ENCODE results near the gene GLS.

Gene GLS

DNA sequence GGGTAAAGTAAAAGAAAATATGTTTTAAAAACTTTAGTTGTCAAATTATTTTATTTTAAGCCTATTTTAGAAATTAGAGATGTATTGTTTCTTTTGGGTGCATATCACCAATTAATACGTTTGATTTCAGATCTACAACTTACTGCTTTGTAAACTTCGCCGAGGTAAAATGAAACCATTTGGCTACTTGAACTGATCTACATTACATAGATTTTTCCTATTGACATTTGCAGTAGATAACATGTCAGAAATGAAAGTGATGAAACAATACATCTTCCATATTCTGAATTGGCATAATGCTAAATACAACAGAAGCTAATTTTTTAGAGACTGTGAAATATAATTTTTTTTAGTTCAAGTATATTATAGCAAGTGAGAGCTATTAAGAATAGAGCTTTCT lies 39.5 kb downstream of the GLS start:
- Histone ChIP-seq H3K27me3 (ENCODE audit: control insufficient read depth, insufficient read depth, low read length) (no peaks in the 10 kb centered on the region), H3K9ac (ENCODE audit: low read length) (no peak overlapping the region), H3K4me1 (ENCODE audit: control insufficient read depth, insufficient read depth, low read length) (no peaks in the 10 kb centered on the region), H3K27ac (ENCODE audit: low read depth, low read length) (no peak overlapping the region), H3K36me3 (ENCODE audit: control insufficient read depth, insufficient read depth, low read length) (peaks cover 4% of the 10 kb centered on the region), H3K4me3 (ENCODE audit: low read length) (no peak overlapping the region)

DNA sequence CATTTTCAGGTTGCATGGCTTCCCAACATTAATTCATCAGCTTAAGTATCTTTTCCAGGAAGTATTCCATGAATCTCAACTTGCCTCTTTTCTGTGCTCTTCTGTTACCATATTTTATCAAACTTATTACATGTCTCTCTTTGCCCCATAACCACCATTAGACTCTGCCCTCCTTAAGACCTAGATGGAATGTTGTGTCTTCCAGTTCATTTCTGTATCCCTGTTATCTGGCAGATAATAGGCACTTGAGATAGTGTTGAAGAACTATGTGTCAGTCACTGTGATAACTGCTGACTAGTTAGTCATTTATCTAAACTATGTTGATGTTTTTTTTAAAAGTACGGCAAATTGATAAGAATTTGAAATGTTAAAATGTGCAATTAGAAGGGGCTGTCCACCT lies 41.8 kb downstream of the GLS start:
- H3K36me3 ChIP-seq (ENCODE audit: control insufficient read depth, insufficient read depth, low read length) = peaks cover 3% of the 10 kb centered on the region
- no peaks in the 10 kb centered on the region for H3K27me3 ChIP-seq (ENCODE audit: control insufficient read depth, insufficient read depth, low read length)
- no peak overlapping the region for H3K27ac ChIP-seq (ENCODE audit: low read depth, low read length)
- no peak overlapping the region for H3K9ac ChIP-seq (ENCODE audit: low read length)
- no peaks in the 10 kb centered on the region for H3K4me1 ChIP-seq (ENCODE audit: control insufficient read depth, insufficient read depth, low read length)
- H3K4me3 ChIP-seq (ENCODE audit: low read length) = no peak overlapping the region

DNA sequence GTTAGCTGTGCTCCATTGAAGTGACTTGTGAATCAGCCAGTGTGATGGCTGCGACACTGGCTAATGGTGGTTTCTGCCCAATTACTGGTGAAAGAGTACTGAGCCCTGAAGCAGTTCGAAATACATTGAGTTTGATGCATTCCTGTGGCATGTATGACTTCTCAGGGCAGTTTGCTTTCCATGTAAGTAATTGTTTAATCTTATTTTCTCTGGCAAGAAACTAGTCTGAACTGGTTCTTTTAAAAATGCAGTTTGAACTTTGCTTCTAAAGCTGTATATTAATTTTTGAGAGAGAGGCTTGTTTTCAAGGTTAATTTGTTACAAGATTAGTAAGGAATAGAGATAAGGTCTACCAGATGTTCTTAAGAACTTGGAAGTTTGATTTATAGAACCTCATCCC lies 46.7 kb downstream of the GLS start:
- Histone ChIP-seq H3K27me3 (ENCODE audit: control insufficient read depth, insufficient read depth, low read length) (no peaks in the 10 kb centered on the region), H3K4me3 (ENCODE audit: low read length) (no peak overlapping the region), H3K27ac (ENCODE audit: low read depth, low read length) (no peak overlapping the region), H3K9ac (ENCODE audit: low read length) (no peak overlapping the region), H3K36me3 (ENCODE audit: control insufficient read depth, insufficient read depth, low read length) (peaks cover 8% of the 10 kb centered on the region), H3K4me1 (ENCODE audit: control insufficient read depth, insufficient read depth, low read length) (no peaks in the 10 kb centered on the region)

DNA sequence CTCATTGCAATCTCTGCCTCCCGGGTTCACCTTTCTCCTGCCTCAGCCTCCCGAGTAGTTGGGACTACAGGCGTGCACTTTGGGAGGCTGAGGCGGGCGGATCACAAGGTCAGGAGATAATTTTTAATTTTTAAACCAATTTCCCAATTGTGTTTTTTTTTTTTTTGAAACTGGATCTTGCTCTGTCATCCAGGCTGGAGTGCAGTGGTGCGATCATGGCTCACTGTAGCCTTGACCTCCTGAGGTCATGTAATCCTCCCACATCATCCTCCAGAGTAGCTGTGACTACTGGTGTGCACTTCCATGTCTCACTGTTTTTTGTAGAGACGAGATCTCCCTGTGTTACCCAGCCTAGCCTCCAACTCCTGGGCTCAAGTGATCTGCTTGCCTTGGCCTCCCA lies 49.3 kb downstream of the GLS start:
- H3K27ac ChIP-seq (ENCODE audit: low read depth, low read length) = no peak overlapping the region
- H3K36me3 ChIP-seq (ENCODE audit: control insufficient read depth, insufficient read depth, low read length) = peaks cover 5% of the 10 kb centered on the region

DNA sequence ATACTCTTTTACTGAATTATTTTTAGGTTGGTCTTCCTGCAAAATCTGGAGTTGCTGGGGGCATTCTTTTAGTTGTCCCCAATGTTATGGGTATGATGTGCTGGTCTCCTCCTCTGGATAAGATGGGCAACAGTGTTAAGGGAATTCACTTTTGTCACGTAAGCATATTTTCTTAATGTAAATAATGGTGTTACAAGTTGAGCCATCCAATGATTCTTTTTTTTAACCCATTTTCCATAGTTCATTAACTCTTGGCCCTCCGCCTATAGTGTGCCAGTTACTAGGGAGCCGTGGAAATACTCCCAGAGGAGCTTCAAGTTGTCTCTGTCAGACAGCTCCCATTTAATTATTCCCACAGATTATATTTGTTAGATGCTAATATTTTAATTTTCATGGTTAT lies 49.8 kb downstream of the GLS start:
- H3K4me3 ChIP-seq (ENCODE audit: low read length) = no peak overlapping the region
- H3K4me1 ChIP-seq (ENCODE audit: control insufficient read depth, insufficient read depth, low read length) = no peaks in the 10 kb centered on the region
- H3K9ac ChIP-seq (ENCODE audit: low read length) = no peak overlapping the region
- no peak overlapping the region for H3K27ac ChIP-seq (ENCODE audit: low read depth, low read length)
- no peaks in the 10 kb centered on the region for H3K27me3 ChIP-seq (ENCODE audit: control insufficient read depth, insufficient read depth, low read length)
- H3K36me3 ChIP-seq (ENCODE audit: control insufficient read depth, insufficient read depth, low read length) = peaks cover 5% of the 10 kb centered on the region

More for the DNA sequence above, 49.3 kb downstream of the GLS start:
- Histone ChIP-seq H3K9ac (ENCODE audit: low read length) (no peak overlapping the region), H3K4me1 (ENCODE audit: control insufficient read depth, insufficient read depth, low read length) (no peaks in the 10 kb centered on the region), H3K27me3 (ENCODE audit: control insufficient read depth, insufficient read depth, low read length) (no peaks in the 10 kb centered on the region), H3K4me3 (ENCODE audit: low read length) (no peak overlapping the region)

DNA sequence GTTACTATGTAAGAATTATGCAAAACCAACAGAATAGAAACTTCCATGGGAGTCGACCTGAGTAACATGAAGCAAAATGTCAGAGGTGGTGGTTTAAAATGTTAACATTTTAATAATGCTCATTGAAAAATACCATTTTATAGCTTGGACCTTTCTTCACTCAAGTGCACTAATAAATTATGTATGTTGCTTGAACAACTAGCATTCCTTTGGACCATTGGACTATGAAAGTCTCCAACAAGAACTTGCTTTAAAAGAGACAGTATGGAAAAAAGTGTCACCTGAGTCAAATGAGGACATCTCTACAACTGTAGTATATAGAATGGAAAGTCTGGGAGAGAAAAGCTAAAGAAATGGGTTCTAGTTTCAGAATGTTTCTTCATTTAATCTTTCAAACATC lies 51.9 kb downstream of the GLS start:
- Histone ChIP-seq H3K27me3 (ENCODE audit: control insufficient read depth, insufficient read depth, low read length) (no peaks in the 10 kb centered on the region), H3K4me1 (ENCODE audit: control insufficient read depth, insufficient read depth, low read length) (no peaks in the 10 kb centered on the region), H3K36me3 (ENCODE audit: control insufficient read depth, insufficient read depth, low read length) (peaks cover 5% of the 10 kb centered on the region), H3K27ac (ENCODE audit: low read depth, low read length) (no peak overlapping the region), H3K4me3 (ENCODE audit: low read length) (no peak overlapping the region), H3K9ac (ENCODE audit: low read length) (no peak overlapping the region)

DNA sequence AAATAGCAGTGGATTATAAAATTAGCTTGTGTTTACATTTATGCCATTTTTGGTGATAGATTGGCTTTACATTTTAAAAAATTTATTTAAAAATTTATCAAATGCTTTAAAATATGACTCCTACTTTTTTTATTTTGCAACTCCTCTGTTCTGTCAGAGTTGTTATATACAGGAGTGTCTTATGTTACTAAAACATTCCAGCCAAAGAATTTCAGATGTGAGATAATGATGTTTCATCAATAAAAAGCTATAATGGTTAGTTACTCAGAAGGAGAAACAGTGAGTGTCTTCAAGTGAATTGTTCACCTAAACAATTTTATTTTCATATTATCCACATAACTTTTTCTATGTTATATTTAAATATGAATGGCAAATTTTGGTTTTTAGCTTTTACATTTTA lies 52.7 kb downstream of the GLS start:
- no peaks in the 10 kb centered on the region for H3K4me1 ChIP-seq (ENCODE audit: control insufficient read depth, insufficient read depth, low read length)
- H3K4me3 ChIP-seq (ENCODE audit: low read length) = no peak overlapping the region
- no peak overlapping the region for H3K9ac ChIP-seq (ENCODE audit: low read length)
- H3K27me3 ChIP-seq (ENCODE audit: control insufficient read depth, insufficient read depth, low read length) = no peaks in the 10 kb centered on the region
- H3K36me3 ChIP-seq (ENCODE audit: control insufficient read depth, insufficient read depth, low read length) = peaks cover 5% of the 10 kb centered on the region
- H3K27ac ChIP-seq (ENCODE audit: low read depth, low read length) = no peak overlapping the region

DNA sequence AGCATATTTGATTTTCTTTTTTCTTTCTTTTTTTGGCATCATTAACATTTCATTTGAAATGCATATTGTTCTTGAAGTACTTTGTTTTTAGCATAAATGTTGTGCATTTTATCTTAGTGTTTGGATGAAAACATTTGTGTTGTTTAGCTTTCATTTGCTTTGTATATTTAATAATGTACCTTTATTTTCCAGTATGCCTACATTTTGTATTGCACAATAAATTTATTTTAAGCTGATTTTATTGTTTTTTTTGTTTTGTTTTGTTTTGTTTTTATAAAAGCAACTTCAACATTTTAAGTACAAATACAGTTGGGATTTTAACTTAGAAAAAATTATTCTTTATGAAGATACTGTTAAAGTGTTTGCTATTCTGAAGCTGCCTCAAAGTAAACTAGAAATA lies 54.4 kb downstream of the GLS start:
- Histone ChIP-seq H3K36me3 (ENCODE audit: control insufficient read depth, insufficient read depth, low read length) (peaks cover 5% of the 10 kb centered on the region), H3K9ac (ENCODE audit: low read length) (no peak overlapping the region), H3K27me3 (ENCODE audit: control insufficient read depth, insufficient read depth, low read length) (no peaks in the 10 kb centered on the region), H3K27ac (ENCODE audit: low read depth, low read length) (no peak overlapping the region), H3K4me3 (ENCODE audit: low read length) (no peak overlapping the region), H3K4me1 (ENCODE audit: control insufficient read depth, insufficient read depth, low read length) (no peaks in the 10 kb centered on the region)

DNA sequence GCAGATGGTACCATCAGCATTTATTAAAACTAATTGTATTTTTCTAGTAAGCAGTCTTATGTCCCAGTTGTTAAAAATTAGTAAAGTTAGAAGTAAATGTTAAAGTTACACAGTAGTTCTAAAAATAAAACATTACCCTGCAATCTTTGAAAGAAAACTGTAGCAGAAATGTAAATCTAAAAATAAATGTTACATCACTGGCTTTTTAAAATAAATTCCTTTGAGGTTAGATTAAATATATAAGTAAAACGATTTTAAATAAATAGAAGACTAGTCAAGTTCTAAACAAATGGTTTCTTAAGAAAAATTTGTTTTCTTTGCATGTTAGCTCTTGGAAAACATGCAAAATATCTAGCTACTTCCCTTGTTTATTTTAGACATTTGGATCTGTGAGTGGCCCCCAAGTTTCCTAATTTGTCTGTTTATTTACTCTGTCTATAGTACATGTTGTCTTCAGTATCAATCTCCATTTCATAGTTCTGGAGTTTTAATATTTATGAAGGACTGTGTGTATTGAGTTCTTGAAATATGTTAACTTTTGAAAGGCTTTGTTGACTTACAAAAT lies 58.2 kb downstream of the GLS start:
- Histone ChIP-seq H3K4me1 (ENCODE audit: control insufficient read depth, insufficient read depth, low read length) (peaks cover 5% of the 10 kb centered on the region), H3K27me3 (ENCODE audit: control insufficient read depth, insufficient read depth, low read length) (no peaks in the 10 kb centered on the region), H3K9ac (ENCODE audit: low read length) (no peak overlapping the region), H3K4me3 (ENCODE audit: low read length) (no peak overlapping the region), H3K36me3 (ENCODE audit: control insufficient read depth, insufficient read depth, low read length) (no peaks in the 10 kb centered on the region), H3K27ac (ENCODE audit: low read depth, low read length) (no peak overlapping the region)

DNA sequence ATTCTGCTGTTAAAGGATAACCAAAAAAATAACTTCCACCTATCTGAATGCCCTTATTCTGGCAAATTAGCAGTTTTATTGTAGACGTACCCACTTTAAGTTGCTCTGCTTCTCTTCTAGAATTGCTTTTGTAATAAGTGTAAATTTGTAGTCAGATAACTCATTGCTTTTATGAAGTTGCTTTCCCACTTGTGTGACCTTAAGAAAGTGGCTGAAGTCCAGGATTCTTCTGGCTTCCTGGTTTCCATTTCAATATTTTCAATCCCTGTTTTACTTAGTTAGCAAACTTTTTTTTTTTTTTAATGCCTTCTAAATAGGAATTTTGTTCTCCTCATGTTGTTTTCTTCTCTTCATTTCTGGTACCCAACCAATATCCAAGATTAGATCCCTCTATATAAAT lies 59.8 kb downstream of the GLS start:
- H3K27ac ChIP-seq (ENCODE audit: low read depth, low read length) = no peak overlapping the region
- no peak overlapping the region for H3K9ac ChIP-seq (ENCODE audit: low read length)

DNA sequence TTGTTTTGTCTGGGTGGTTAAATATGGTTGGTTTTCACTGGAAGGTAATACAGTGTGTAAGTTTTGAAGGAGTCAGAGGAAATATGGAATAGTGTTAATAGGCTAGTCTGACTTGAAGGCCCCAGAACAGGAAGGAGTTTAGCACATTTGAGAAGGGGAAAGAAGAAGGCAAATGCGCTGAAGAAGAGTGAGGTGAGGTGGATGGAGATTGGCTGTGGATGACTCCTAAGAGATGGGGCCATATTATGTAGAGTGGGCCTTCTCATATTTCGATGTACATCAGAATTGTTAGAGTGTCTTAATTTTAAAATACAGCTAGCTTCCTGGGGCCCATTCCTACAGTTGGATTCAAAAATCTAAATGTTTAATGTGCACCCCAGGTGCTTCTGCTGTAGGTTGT lies 61.0 kb downstream of the GLS start:
- H3K4me1 ChIP-seq (ENCODE audit: control insufficient read depth, insufficient read depth, low read length) = peaks cover 5% of the 10 kb centered on the region
- H3K9ac ChIP-seq (ENCODE audit: low read length) = no peak overlapping the region
- H3K27me3 ChIP-seq (ENCODE audit: control insufficient read depth, insufficient read depth, low read length) = no peaks in the 10 kb centered on the region
- no peak overlapping the region for H3K4me3 ChIP-seq (ENCODE audit: low read length)
- no peaks in the 10 kb centered on the region for H3K36me3 ChIP-seq (ENCODE audit: control insufficient read depth, insufficient read depth, low read length)
- H3K27ac ChIP-seq (ENCODE audit: low read depth, low read length) = no peak overlapping the region

More for the DNA sequence above, 59.8 kb downstream of the GLS start:
- Histone ChIP-seq H3K27me3 (ENCODE audit: control insufficient read depth, insufficient read depth, low read length) (no peaks in the 10 kb centered on the region), H3K4me3 (ENCODE audit: low read length) (no peak overlapping the region), H3K4me1 (ENCODE audit: control insufficient read depth, insufficient read depth, low read length) (peaks cover 5% of the 10 kb centered on the region), H3K36me3 (ENCODE audit: control insufficient read depth, insufficient read depth, low read length) (no peaks in the 10 kb centered on the region)

DNA sequence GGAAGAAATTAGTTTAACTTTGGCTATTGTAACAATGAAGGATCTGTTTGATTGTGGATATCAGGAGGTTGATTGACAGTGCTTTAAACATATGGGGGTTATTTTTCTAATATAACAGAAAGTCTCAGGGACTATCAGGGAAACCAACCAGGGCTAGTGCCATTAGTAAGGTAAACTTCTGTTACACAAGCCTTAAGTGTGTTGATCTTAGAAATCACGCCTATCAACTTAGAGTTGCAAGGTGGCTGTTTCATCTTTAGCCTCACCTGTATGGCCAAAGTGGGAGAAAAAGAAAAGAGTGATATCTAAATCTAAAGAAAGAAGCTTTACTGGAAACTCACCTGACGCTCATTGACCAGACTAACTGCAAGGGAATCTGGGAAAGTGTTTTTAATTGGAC lies 62.1 kb downstream of the GLS start:
- Histone ChIP-seq H3K36me3 (ENCODE audit: control insufficient read depth, insufficient read depth, low read length) (no peaks in the 10 kb centered on the region), H3K9ac (ENCODE audit: low read length) (no peak overlapping the region), H3K4me1 (ENCODE audit: control insufficient read depth, insufficient read depth, low read length) (peaks cover 10% of the 10 kb centered on the region), H3K27me3 (ENCODE audit: control insufficient read depth, insufficient read depth, low read length) (no peaks in the 10 kb centered on the region), H3K27ac (ENCODE audit: low read depth, low read length) (no peak overlapping the region), H3K4me3 (ENCODE audit: low read length) (no peak overlapping the region)

DNA sequence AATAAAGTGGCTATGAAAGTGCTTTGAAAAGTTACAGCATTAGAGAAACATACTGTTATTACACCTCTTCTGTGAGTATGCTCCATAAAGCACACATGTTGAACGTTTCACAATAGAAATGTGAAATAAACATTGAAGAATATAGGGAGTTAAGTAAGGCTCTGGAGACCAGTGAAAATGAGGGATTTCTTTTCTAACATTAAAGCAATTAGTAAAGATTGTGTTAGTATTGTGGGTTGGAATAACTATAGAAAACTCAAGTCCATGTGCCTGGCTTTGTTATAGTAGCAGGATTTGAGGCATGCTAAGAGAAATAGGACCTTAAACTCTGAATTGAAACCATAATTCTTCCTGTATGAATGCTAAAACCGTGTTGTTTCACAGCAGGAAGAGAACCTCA lies 63.1 kb downstream of the GLS start:
- H3K36me3 ChIP-seq (ENCODE audit: control insufficient read depth, insufficient read depth, low read length) = no peaks in the 10 kb centered on the region
- H3K27ac ChIP-seq (ENCODE audit: low read depth, low read length) = no peak overlapping the region
- H3K9ac ChIP-seq (ENCODE audit: low read length) = no peak overlapping the region
- peaks cover 13% of the 10 kb centered on the region for H3K4me1 ChIP-seq (ENCODE audit: control insufficient read depth, insufficient read depth, low read length)
- H3K27me3 ChIP-seq (ENCODE audit: control insufficient read depth, insufficient read depth, low read length) = no peaks in the 10 kb centered on the region
- H3K4me3 ChIP-seq (ENCODE audit: low read length) = no peak overlapping the region

All from rectal smooth muscle tissue (tissue), 1 donor.